HepG2 (cell line): ENCODE data around the gene ALG9. TPM values are rescaled to one million over a fixed set of nuclear protein-coding genes. Genes with fewer than 3 reads are reported as not detected.

Source experiments
- ATAC-seq: fragments of 200-7000 bp; cut with Tn5 transposase; 3 replicates; pipeline ENCODE4 v1.9.1; 2020; ENCODE audit warnings: mild to moderate bottlenecking, moderate library complexity
- BruUV-seq: library from RNA; stranded (reverse); fragments of 400-500 nt; replicated peaks from 2 replicates; lab custom pipeline; 2021; lab: Mats Ljungman, UMichigan
- CTCF ChIA-PET: fragments of 300-600 bp; formaldehyde crosslinking; extraction: SDS; loops from one replicate; lab custom pipeline; 2021; ENCODE audit warnings: low total read pairs, inconsistent platforms, low intra/inter-chr PET ratio; lab: Yijun Ruan, JAX
- POLR2A ChIA-PET: fragments of 350-600 bp; sonication (Branson Sonifier 250); formaldehyde crosslinking; loops from one replicate; lab custom pipeline; 2020; ENCODE audit warnings: antibody characterized with exemption, inconsistent platforms; lab: Yijun Ruan, JAX
- DNase-seq: peaks from one replicate; pipeline ENCODE4 v3.0.0-alpha.2; 2015; ENCODE audit warnings: low spot score
- FAIRE-seq: peaks from 3 replicates; lab custom pipeline; 2011; peaks lifted over from hg19 to GRCh38; lab: Jason Lieb, UNC
- H2AFZ ChIP-seq: one replicate; pipeline ENCODE4 v1.6.1; 2011; ENCODE audit warnings: low read length, inconsistent platforms
- H3K27ac ChIP-seq: fragments of 300-600 bp; 3 replicates; pipeline ENCODE4 v1.8.0; 2011; ENCODE audit warnings: mixed run types, mild to moderate bottlenecking, mixed read lengths, low read length, inconsistent platforms; ENCODE audit not compliant: insufficient read depth; ENCODE audit errors: extremely low read length
- H3K27me3 ChIP-seq, 2 experiments: fragments of 200-600 bp in 1 of 2; 2 replicates in 1 of 2; 3 replicates in 1 of 2; pipeline versions ENCODE4 v1.6.0 to v1.8.0; 2011; ENCODE audit warnings: low read length in 2 of 2, mild to moderate bottlenecking in 2 of 2, moderate library complexity in 2 of 2, inconsistent platforms in 1 of 2; ENCODE audit not compliant: insufficient read depth in 2 of 2, control insufficient read depth in 1 of 2
- H3K36me3 ChIP-seq, 2 experiments: fragments of 200-600 bp in 1 of 2; replicated peaks in 1 of 2; 2 replicates in 1 of 2; 3 replicates in 1 of 2; pipeline versions ENCODE4 v1.5.1 to v1.8.0; 2011; ENCODE audit warnings: low read length in 2 of 2, inconsistent platforms in 1 of 2; ENCODE audit not compliant: insufficient read depth in 2 of 2, control insufficient read depth in 1 of 2
- H3K4me1 ChIP-seq: 2 replicates; pipeline ENCODE4 v1.5.1; 2012; ENCODE audit warnings: low read length, inconsistent platforms; ENCODE audit not compliant: insufficient read depth
- H3K4me2 ChIP-seq: 2 replicates; pipeline ENCODE4 v1.6.0; 2011; ENCODE audit warnings: low read depth, low read length, inconsistent platforms
- H3K4me3 ChIP-seq, 3 experiments: fragments of 200-600 bp in 1 of 3; sonication (generic), shearing (Covaris generic) in 1 of 3; replicated peaks in 1 of 3; 2 replicates each; pipeline ENCODE4 v1.5.1; 2011 to 2016; ENCODE audit warnings: low read length in 3 of 3, inconsistent platforms in 2 of 3, low read depth in 2 of 3, mild to moderate bottlenecking in 2 of 3, control low read depth in 1 of 3, mixed read lengths in 1 of 3; ENCODE audit not compliant: insufficient read depth in 1 of 3
- H3K79me2 ChIP-seq: one replicate; pipeline ENCODE4 v1.6.1; 2011; ENCODE audit warnings: low read length, inconsistent platforms; ENCODE audit not compliant: insufficient read depth
- H3K9ac ChIP-seq: 2 replicates; pipeline ENCODE4 v1.6.0; 2011; ENCODE audit warnings: mild to moderate bottlenecking, low read depth, low read length, inconsistent platforms; ENCODE audit not compliant: insufficient read depth
- H3K9me3 ChIP-seq: 2 replicates; pipeline ENCODE4 v1.5.1; 2012; ENCODE audit warnings: mild to moderate bottlenecking, low read length
- H4K20me1 ChIP-seq: 2 replicates; pipeline ENCODE4 v1.6.0; 2011; ENCODE audit warnings: inconsistent platforms, mild to moderate bottlenecking, low read length, moderate library complexity; ENCODE audit not compliant: insufficient read depth
- CBX5 ChIP-seq: sonication (generic); formaldehyde crosslinking; IDR thresholded peaks from 2 replicates; pipeline ENCODE4 v1.4.0; 2020; ENCODE audit warnings: missing genetic modification reagents, borderline replicate concordance
- CEBPZ ChIP-seq: IDR thresholded peaks from 2 replicates; pipeline ENCODE4 v1.6.1; 2012; ENCODE audit warnings: low read length, improper control_type of control experiment
- CHD4 ChIP-seq: fragments of 200-600 bp; sonication (generic); IDR thresholded peaks from 2 replicates; pipeline ENCODE4 v1.7.0; 2017; ENCODE audit warnings: mild to moderate bottlenecking, low read length, borderline replicate concordance
- ELK4 ChIP-seq: sonication (generic); formaldehyde crosslinking; IDR thresholded peaks from 2 replicates; pipeline ENCODE4 v1.9.0; 2021; ENCODE audit warnings: missing genetic modification reagents, borderline replicate concordance
- KAT2B ChIP-seq: fragments of 150-350 bp; IDR thresholded peaks from 2 replicates; pipeline ENCODE4 v1.6.1; 2014; ENCODE audit warnings: low read depth, low read length, borderline replicate concordance
- NFAT5 ChIP-seq: sonication (generic); formaldehyde crosslinking; IDR thresholded peaks from 2 replicates; pipeline ENCODE4 v1.4.0; 2020; ENCODE audit warnings: missing genetic modification reagents
- ZNF263 ChIP-seq: sonication (generic); formaldehyde crosslinking; IDR thresholded peaks from 2 replicates; pipeline ENCODE4 v1.4.0; 2020; ENCODE audit warnings: missing genetic modification reagents
- ZNF740 ChIP-seq: sonication (generic); formaldehyde crosslinking; IDR thresholded peaks from 2 replicates; pipeline ENCODE4 v1.4.0; 2020; ENCODE audit warnings: missing genetic modification reagents
- WGBS: methylation state at CpG from one replicate; pipeline ENCODE4 v1.1.6; 2017; ENCODE audit warnings: low lambda C conversion rate; 5-methylcytosine and 5-hydroxymethylcytosine counted together
- in situ Hi-C: cut with HindIII; loops from 2 replicates; pipeline ENCODE4 v1.10.0; 2017; ENCODE audit warnings: low pct_unique_long_range_greater_than_20kb; ENCODE audit not compliant: extremely low pct_ligation_motif_present
- intact Hi-C: fragments of 100-400 bp; cut with micrococcal nuclease; formaldehyde crosslinking; loops from one replicate; pipeline ENCODE4 v1.10.0; 2022; ENCODE audit not compliant: unreplicated experiment
- polyA plus RNA-seq, 8 experiments: library from polyadenylated mRNA; depleted of rRNA in 3 of 8; stranded (reverse) in 7 of 8; unstranded in 1 of 8; fragments of >200 nt; fragmentation: Illumina TruSeq in 4 of 8; extraction: Trizol in 4 of 8; gene quantifications; 2 replicates each; pipeline versions ENCODE4 v1.2.1 to v1.2.3, GENCODE V29; 2011 to 2016; ENCODE audit warnings: low read depth in 4 of 8, missing spikeins in 1 of 8, mixed read lengths in 1 of 8; ENCODE audit not compliant: insufficient read depth in 1 of 8
- total RNA-seq, 5 experiments: library from RNA; depleted of rRNA; stranded (reverse); fragments of >200 nt; fragmentation: Illumina TruSeq; extraction: Trizol; gene quantifications; 2 replicates each; pipeline ENCODE4 v1.2.3, GENCODE V29; 2016; ENCODE audit warnings: low read depth in 1 of 5
- TF ChIP-seq, protein P1 (sequence below): sonication (generic); formaldehyde crosslinking; IDR thresholded peaks from 2 replicates; pipeline ENCODE4 v1.5.0; 2020; ENCODE audit warnings: missing genetic modification reagents, mild to moderate bottlenecking, borderline replicate concordance

The ALG9 gene
- total and polyA plus RNA-seq, 2 of the 13 experiments (the other 11 are each of a cell fraction or from before 2014, with no cell fraction given): 39.4 to 40.6 TPM

- ChIA-PET POLR2A (no interaction called here), CTCF (no interaction called here)
- 98% methylated on average over 1 of the region's 1 CpG for WGBS
- Histone ChIP-seq H3K79me2 (no peaks in the 10 kb centered on the region), H3K9me3 (no peaks in the 10 kb centered on the region), H3K9ac (no peak overlapping the region), H3K27me3 (no peaks in the 10 kb centered on the region), H3K27ac (no peak overlapping the region), H3K36me3 (0 out of 5 replicates have a peak, but pooled peaks cover 5 to 12% of the 10 kb centered on the region in 2 experiments), H4K20me1 (no peaks in the 10 kb centered on the region), H2AFZ (no peak overlapping the region), H3K4me1 (peaks cover 11% of the 10 kb centered on the region), H3K4me2 (no peak overlapping the region), H3K4me3 (no peak overlapping the region)
- FAIRE-seq (no peak), DNase-seq (no peak), ATAC-seq (no peak)
- no TSS peak for BruUV-seq
- in situ Hi-C loops: no loop called here
- intact Hi-C loops: no loop called here
- TF ChIP-seq CEBPZ: no peak
- TF ChIP-seq KAT2B: no peak
- no peak for TF ChIP-seq CBX5
- TF ChIP-seq ELK4: no peak
- TF ChIP-seq CHD4: no peak
- TF ChIP-seq NFAT5: no peak
- no peak for TF ChIP-seq ZNF740 (CRISPR knock-in tag)
- no peak for TF ChIP-seq ZNF263
- TF ChIP-seq, protein P1, sequence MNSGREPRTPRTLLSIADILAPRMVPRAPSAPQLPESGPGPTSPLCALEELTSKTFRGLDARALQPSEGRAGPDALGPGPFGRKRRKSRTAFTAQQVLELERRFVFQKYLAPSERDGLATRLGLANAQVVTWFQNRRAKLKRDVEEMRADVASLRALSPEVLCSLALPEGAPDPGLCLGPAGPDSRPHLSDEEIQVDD (CRISPR knock-in tag): no peak
These were observed 57.3 kb downstream of the ALG9 start for GRCh38 chr11:111814106-111814505.
